PC-9 (cell line): ENCODE measurements around the gene CCDC138.

Experiments used
- EZH2 ChIP-seq: fragments of 200-600 bp; sonication (generic); IDR thresholded peaks from 2 replicates; pipeline ENCODE4 v1.8.0; 2017; ENCODE audit warnings: antibody characterized with exemption, low read depth
- TF ChIP-seq, protein P1 (sequence below): fragments of 200-600 bp; sonication (generic); conservative IDR thresholded peaks from 2 replicates; pipeline ENCODE4 v1.6.1; 2017; ENCODE audit warnings: mixed run types, antibody characterized with exemption, mild to moderate bottlenecking, moderate library complexity

DNA sequence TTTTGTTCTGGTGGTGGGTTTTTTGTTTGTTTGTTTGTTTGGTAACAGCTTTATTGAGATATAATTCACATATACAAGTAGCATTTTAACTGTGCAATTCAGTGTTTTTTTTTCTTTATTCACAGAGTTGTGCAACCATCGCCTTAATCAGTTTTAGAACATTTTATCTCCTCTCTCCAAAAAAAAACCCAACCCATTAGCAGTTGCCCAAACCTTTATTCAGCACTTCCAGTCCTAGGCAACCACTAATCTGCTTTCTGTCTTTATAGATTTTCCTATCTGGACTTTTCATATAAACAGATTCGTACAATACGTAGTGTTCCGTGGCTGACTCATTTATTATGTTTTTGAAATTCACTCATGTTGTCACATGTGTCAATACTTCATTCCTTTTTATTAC lies 38.7 kb downstream of the CCDC138 start:
- TF ChIP-seq, protein P1, sequence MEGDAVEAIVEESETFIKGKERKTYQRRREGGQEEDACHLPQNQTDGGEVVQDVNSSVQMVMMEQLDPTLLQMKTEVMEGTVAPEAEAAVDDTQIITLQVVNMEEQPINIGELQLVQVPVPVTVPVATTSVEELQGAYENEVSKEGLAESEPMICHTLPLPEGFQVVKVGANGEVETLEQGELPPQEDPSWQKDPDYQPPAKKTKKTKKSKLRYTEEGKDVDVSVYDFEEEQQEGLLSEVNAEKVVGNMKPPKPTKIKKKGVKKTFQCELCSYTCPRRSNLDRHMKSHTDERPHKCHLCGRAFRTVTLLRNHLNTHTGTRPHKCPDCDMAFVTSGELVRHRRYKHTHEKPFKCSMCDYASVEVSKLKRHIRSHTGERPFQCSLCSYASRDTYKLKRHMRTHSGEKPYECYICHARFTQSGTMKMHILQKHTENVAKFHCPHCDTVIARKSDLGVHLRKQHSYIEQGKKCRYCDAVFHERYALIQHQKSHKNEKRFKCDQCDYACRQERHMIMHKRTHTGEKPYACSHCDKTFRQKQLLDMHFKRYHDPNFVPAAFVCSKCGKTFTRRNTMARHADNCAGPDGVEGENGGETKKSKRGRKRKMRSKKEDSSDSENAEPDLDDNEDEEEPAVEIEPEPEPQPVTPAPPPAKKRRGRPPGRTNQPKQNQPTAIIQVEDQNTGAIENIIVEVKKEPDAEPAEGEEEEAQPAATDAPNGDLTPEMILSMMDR, result no peak
- TF ChIP-seq EZH2, result no peak
